K562 (cell line): ENCODE results near the gene RNF43. TPM values are rescaled to one million over a fixed set of nuclear protein-coding genes. Genes with fewer than 3 reads are reported as not detected.

Experiments used
- ATAC-seq: fragments of 200-7000 bp; cut with Tn5 transposase; 3 replicates; pipeline ENCODE4 v1.9.1; 2020; ENCODE audit warnings: moderate library complexity
- BruUV-seq: library from RNA; stranded (reverse); fragments of 400-500 nt; replicated peaks from 2 replicates; lab custom pipeline; 2021; lab: Mats Ljungman, UMichigan
- CTCF ChIA-PET: fragments of 300-600 bp; formaldehyde crosslinking; extraction: SDS; loops from one replicate; lab custom pipeline; 2021; ENCODE audit warnings: low intra/inter-chr PET ratio; lab: Yijun Ruan, JAX
- POLR2A ChIA-PET: fragments of 300-600, 350-650 bp; sonication (Branson Sonifier 250); formaldehyde crosslinking; extraction: SDS; loops from one replicate; lab custom pipeline; 2021; ENCODE audit warnings: antibody characterized with exemption, inconsistent platforms; lab: Yijun Ruan, JAX
- DNase-seq, 4 experiments: peaks; one replicate each; pipeline versions ENCODE4 v3.0.0 to v3.0.0-alpha.2; 2011 to 2018; ENCODE audit warnings: low spot score in 3 of 4, mixed read lengths in 3 of 4; ENCODE audit errors: extremely low read depth in 1 of 4
- FAIRE-seq: peaks from 2 replicates; lab custom pipeline; 2011; peaks lifted over from hg19 to GRCh38; lab: Jason Lieb, UNC
- H2AFZ ChIP-seq: 2 replicates; pipeline ENCODE4 v1.6.0; 2011; ENCODE audit warnings: low read depth, low read length, control low read depth, inconsistent platforms
- H3K27ac ChIP-seq: fragments of 200-600 bp; 3 replicates; pipeline ENCODE4 v1.8.0; 2011; ENCODE audit warnings: low read depth, mild to moderate bottlenecking, control low read depth, inconsistent platforms, low read length, moderate library complexity, mixed read lengths; ENCODE audit errors: extremely low read depth
- H3K27me3 ChIP-seq, 2 experiments: fragments of 300-600 bp in 1 of 2; 2 replicates in 1 of 2; 3 replicates in 1 of 2; pipeline versions ENCODE4 v1.6.0 to v1.8.0; 2011; ENCODE audit warnings: inconsistent platforms in 2 of 2, low read length in 2 of 2, mild to moderate bottlenecking in 1 of 2, mixed read lengths in 1 of 2, moderate library complexity in 1 of 2; ENCODE audit not compliant: control insufficient read depth in 2 of 2, insufficient read depth in 2 of 2
- H3K36me3 ChIP-seq: fragments of 300-600 bp; 3 replicates; pipeline ENCODE4 v1.8.0; 2011; ENCODE audit warnings: mild to moderate bottlenecking, low read length, inconsistent platforms; ENCODE audit not compliant: control insufficient read depth, insufficient read depth
- H3K4me1 ChIP-seq, 2 experiments: fragments of 200-600 bp in 1 of 2; replicated peaks in 1 of 2; 2 replicates in 1 of 2; 3 replicates in 1 of 2; pipeline versions ENCODE4 v1.5.1 to v1.8.0; 2011; ENCODE audit warnings: inconsistent platforms in 2 of 2, low read length in 2 of 2, mild to moderate bottlenecking in 1 of 2, mixed read lengths in 1 of 2, moderate library complexity in 1 of 2; ENCODE audit not compliant: control insufficient read depth in 2 of 2, insufficient read depth in 2 of 2
- H3K4me2 ChIP-seq: 2 replicates; pipeline ENCODE4 v1.6.1; 2011; ENCODE audit warnings: low read length, control low read depth, inconsistent platforms, mixed read lengths; ENCODE audit not compliant: insufficient read depth
- H3K4me3 ChIP-seq: fragments of 200-600 bp; sonication (generic), shearing (Covaris generic); 2 replicates; pipeline ENCODE4 v1.5.1; 2016; ENCODE audit warnings: control low read depth, inconsistent platforms
- H3K79me2 ChIP-seq: fragments of 200-600 bp; 3 replicates; pipeline ENCODE4 v1.8.0; 2011; ENCODE audit warnings: low read length, inconsistent platforms; ENCODE audit not compliant: control insufficient read depth, insufficient read depth
- H3K9ac ChIP-seq, 2 experiments: 2 replicates each; pipeline versions ENCODE4 v1.6.0 to v1.6.1; 2011; ENCODE audit warnings: low read depth in 2 of 2, low read length in 2 of 2, control low read depth in 1 of 2, inconsistent platforms in 1 of 2, mild to moderate bottlenecking in 1 of 2, mixed read lengths in 1 of 2; ENCODE audit not compliant: insufficient read depth in 1 of 2
- H3K9me1 ChIP-seq: one replicate; pipeline ENCODE4 v1.6.0; 2011; ENCODE audit warnings: inconsistent platforms, mild to moderate bottlenecking, low read length, moderate library complexity; ENCODE audit not compliant: control insufficient read depth, insufficient read depth
- H3K9me3 ChIP-seq: replicated peaks from 2 replicates; pipeline ENCODE4 v1.5.1; 2011; ENCODE audit warnings: low read depth, low read length, inconsistent platforms; ENCODE audit not compliant: control insufficient read depth, insufficient read depth
- H4K20me1 ChIP-seq: replicated peaks from 2 replicates; pipeline ENCODE4 v1.6.1; 2011; ENCODE audit warnings: low read length, inconsistent platforms, mixed read lengths; ENCODE audit not compliant: control insufficient read depth, insufficient read depth
- ATF7 ChIP-seq: fragments of 450-650 bp; IDR thresholded peaks from 2 replicates; pipeline ENCODE4 v1.7.1; 2014; ENCODE audit warnings: mild to moderate bottlenecking, moderate library complexity
- CHCHD3 ChIP-seq: fragments of 250-450 bp; sonication (Bioruptor Pico); IDR thresholded peaks from 2 replicates; pipeline ENCODE4 v2.1.2; 2022; ENCODE audit warnings: mild to moderate bottlenecking
- CTBP1 ChIP-seq: fragments of 450-650 bp; IDR thresholded peaks from 2 replicates; pipeline ENCODE4 v1.6.1; 2016; ENCODE audit warnings: borderline replicate concordance
- CXXC5 ChIP-seq: fragments of 250-450 bp; sonication (Bioruptor Pico); IDR thresholded peaks from 2 replicates; pipeline ENCODE4 v1.8.0; 2022; ENCODE audit warnings: inconsistent platforms, mild to moderate bottlenecking, moderate library complexity
- EP400 ChIP-seq: fragments of 450-650 bp; IDR thresholded peaks from 2 replicates; pipeline ENCODE4 v1.6.1; 2017; ENCODE audit warnings: antibody characterized with exemption, mild to moderate bottlenecking, moderate library complexity
- ERF ChIP-seq: fragments of 450-650 bp; formaldehyde crosslinking; IDR thresholded peaks from 2 replicates; pipeline ENCODE4 v1.4.0; 2020; ENCODE audit warnings: mild to moderate bottlenecking, mixed read lengths
- ETV1 ChIP-seq: fragments of 450-650 bp; conservative IDR thresholded peaks from 2 replicates; pipeline ENCODE4 v1.6.1; 2016; ENCODE audit warnings: missing genetic modification characterization, control low read depth, low read depth, missing compliant biosample characterization
- HDAC3 ChIP-seq: fragments of 450-650 bp; IDR thresholded peaks from 2 replicates; pipeline ENCODE4 v1.6.1; 2018; ENCODE audit warnings: borderline replicate concordance, mild to moderate bottlenecking, moderate library complexity; ENCODE audit not compliant: partially characterized antibody
- KLF1 ChIP-seq: fragments of 450-650 bp; IDR thresholded peaks from 2 replicates; pipeline ENCODE4 v1.6.1; 2016; ENCODE audit warnings: missing genetic modification characterization, missing compliant biosample characterization
- KLF6 ChIP-seq: fragments of 250-450 bp; sonication (Bioruptor Pico); IDR thresholded peaks from 2 replicates; pipeline ENCODE4 v1.4.0; 2020; ENCODE audit warnings: mild to moderate bottlenecking, moderate library complexity, borderline replicate concordance
- MYNN ChIP-seq, 2 experiments: sonication (generic); formaldehyde crosslinking in 1 of 2; IDR thresholded peaks; 2 replicates each; pipeline versions ENCODE4 v1.5.0 to v1.6.1; 2016 to 2020; ENCODE audit warnings: antibody characterized with exemption in 1 of 2, missing genetic modification reagents in 1 of 2
- NCOA1 ChIP-seq: fragments of 450-650 bp; IDR thresholded peaks from 2 replicates; pipeline ENCODE4 v1.6.1; 2016; ENCODE audit warnings: low read depth
- NFRKB ChIP-seq: fragments of 450-650 bp; IDR thresholded peaks from 2 replicates; pipeline ENCODE4 v1.6.1; 2016; ENCODE audit warnings: low read depth
- NR2F6 ChIP-seq: fragments of 450-650 bp; formaldehyde crosslinking; IDR thresholded peaks from 2 replicates; pipeline ENCODE4 v1.4.0; 2020; ENCODE audit warnings: mild to moderate bottlenecking
- SMARCC2 ChIP-seq: fragments of 450-650 bp; IDR thresholded peaks from 2 replicates; pipeline ENCODE4 v1.6.1; 2017; ENCODE audit warnings: antibody characterized with exemption, moderate library complexity, mild to moderate bottlenecking, low read depth
- SOX6 ChIP-seq: fragments of 450-650 bp; IDR thresholded peaks from 2 replicates; pipeline ENCODE4 v1.6.1; 2014; ENCODE audit warnings: mild to moderate bottlenecking
- ZFP30 ChIP-seq: fragments of 250-450 bp; sonication (Bioruptor Pico); IDR thresholded peaks from 2 replicates; pipeline ENCODE4 v1.8.0; 2022; ENCODE audit warnings: moderate library complexity, mild to moderate bottlenecking, inconsistent platforms, borderline replicate concordance
- ZNF586 ChIP-seq: fragments of 450-650 bp; formaldehyde crosslinking; conservative IDR thresholded peaks from 2 replicates; pipeline ENCODE4 v1.4.0; 2020; ENCODE audit warnings: mild to moderate bottlenecking, moderate library complexity
- ZNF830 ChIP-seq: fragments of 250-450 bp; sonication (Bioruptor Pico); IDR thresholded peaks from 2 replicates; pipeline ENCODE4 v1.5.0; 2021; ENCODE audit warnings: mild to moderate bottlenecking
- WGBS: fragments of 100-300 bp; shearing (Covaris generic); methylation state at CpG from one replicate; pipeline ENCODE4 v1.1.6; 2016; ENCODE audit warnings: low coverage, mixed read lengths; ENCODE audit not compliant: insufficient coverage; ENCODE audit errors: missing lambda C conversion rate; 5-methylcytosine and 5-hydroxymethylcytosine counted together
- in situ Hi-C: fragments of 300-500 bp; cut with MboI; formaldehyde crosslinking; loops from 4 replicates; pipeline ENCODE4 v1.15.0; 2018; ENCODE audit warnings: inconsistent platforms, mixed read lengths
- intact Hi-C: fragments of 100-400 bp; cut with micrococcal nuclease; formaldehyde crosslinking; loops from 2 replicates; pipeline ENCODE4 v1.14.2; 2022
- polyA plus RNA-seq, 8 experiments: library from polyadenylated mRNA; depleted of rRNA in 4 of 8; stranded (reverse) in 5 of 8; unstranded in 3 of 8; fragments of >200 nt; fragmentation: Nextera tagmentation in 2 of 8; fragmentation: Illumina TruSeq in 1 of 8; extraction: Ambion mirVana in 2 of 8; extraction: Trizol in 1 of 8; gene quantifications; 2 replicates each; pipeline versions ENCODE4 v1.2.1 to v1.2.3, GENCODE V29; 2011 to 2014; ENCODE audit warnings: inconsistent platforms in 1 of 8, missing spikeins in 1 of 8
- total RNA-seq, 7 experiments: library from RNA; depleted of rRNA in 6 of 7; stranded (reverse); fragments of >200 nt in 6 of 7; fragmentation: Illumina TruSeq in 2 of 7; extraction: Trizol in 2 of 7; gene quantifications; 2 replicates each; pipeline versions ENCODE4 v1.2.1 to v1.2.3, GENCODE V29; 2011 to 2021; ENCODE audit warnings: low replicate concordance in 1 of 7
- TF ChIP-seq, protein P1 (sequence below): fragments of 450-650 bp; formaldehyde crosslinking; IDR thresholded peaks from 2 replicates; pipeline ENCODE4 v1.4.0; 2020; ENCODE audit warnings: mild to moderate bottlenecking, mixed read lengths
- TF ChIP-seq, protein P2 (sequence below): fragments of 450-650 bp; formaldehyde crosslinking; IDR thresholded peaks from 2 replicates; pipeline ENCODE4 v1.4.0; 2022; ENCODE audit warnings: missing genetic modification characterization

The RNF43 gene
- total and polyA plus RNA-seq, 9 of the 15 experiments (the other 6 are each of a cell fraction or from before 2014, with no cell fraction given): 0.29 to 2.7 (median 1.4) TPM

GRCh38 chr17:58378733-58379510 lies 38.4 kb downstream of the RNF43 start:
- in situ Hi-C loops: no loop called here
- DNase-seq: peak in 1 of 4 experiments; percentile 50
- TF ChIP-seq SMARCC2 (no peak), EP400 (0 out of 2 replicates have a peak, but pooled peaks have one; percentile 33), KLF1 (tag) (no peak), ZFP30 (CRISPR knock-in tag) (no peak), KLF6 (no peak), NFRKB (0 out of 2 replicates have a peak, but pooled peaks have one; percentile 25), ERF (CRISPR knock-in tag) (0 out of 2 replicates have a peak, but pooled peaks have one; percentile 22), HDAC3 (peak; percentile 39), MYNN (IDR thresholded peaks at IDR 0.05) (0 out of 2 replicates have a peak, but pooled peaks have one; percentile 26), MYNN (CRISPR knock-in tag; IDR thresholded peaks at IDR 0.05) (no peak), SOX6 (peak; percentile 92), ETV1 (no peak), ZNF830 (no peak), ZNF586 (CRISPR knock-in tag) (no peak), CHCHD3 (CRISPR knock-in tag) (no peak), NR2F6 (CRISPR knock-in tag) (no peak), CXXC5 (CRISPR knock-in tag) (0 out of 2 replicates have a peak, but pooled peaks have one; percentile 17), ATF7 (0 out of 2 replicates have a peak, but pooled peaks have one; percentile 53), CTBP1 (peak; percentile 66; the same call in 1 of the 2 replicates), NCOA1 (no peak)
- TF ChIP-seq, protein P1, sequence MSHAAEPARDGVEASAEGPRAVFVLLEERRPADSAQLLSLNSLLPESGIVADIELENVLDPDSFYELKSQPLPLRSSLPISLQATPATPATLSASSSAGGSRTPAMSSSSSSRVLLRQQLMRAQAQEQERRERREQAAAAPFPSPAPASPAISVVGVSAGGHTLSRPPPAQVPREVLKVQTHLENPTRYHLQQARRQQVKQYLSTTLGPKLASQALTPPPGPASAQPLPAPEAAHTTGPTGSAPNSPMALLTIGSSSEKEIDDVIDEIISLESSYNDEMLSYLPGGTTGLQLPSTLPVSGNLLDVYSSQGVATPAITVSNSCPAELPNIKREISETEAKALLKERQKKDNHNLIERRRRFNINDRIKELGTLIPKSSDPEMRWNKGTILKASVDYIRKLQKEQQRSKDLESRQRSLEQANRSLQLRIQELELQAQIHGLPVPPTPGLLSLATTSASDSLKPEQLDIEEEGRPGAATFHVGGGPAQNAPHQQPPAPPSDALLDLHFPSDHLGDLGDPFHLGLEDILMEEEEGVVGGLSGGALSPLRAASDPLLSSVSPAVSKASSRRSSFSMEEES (CRISPR knock-in tag): no peak
- TF ChIP-seq, protein P2, sequence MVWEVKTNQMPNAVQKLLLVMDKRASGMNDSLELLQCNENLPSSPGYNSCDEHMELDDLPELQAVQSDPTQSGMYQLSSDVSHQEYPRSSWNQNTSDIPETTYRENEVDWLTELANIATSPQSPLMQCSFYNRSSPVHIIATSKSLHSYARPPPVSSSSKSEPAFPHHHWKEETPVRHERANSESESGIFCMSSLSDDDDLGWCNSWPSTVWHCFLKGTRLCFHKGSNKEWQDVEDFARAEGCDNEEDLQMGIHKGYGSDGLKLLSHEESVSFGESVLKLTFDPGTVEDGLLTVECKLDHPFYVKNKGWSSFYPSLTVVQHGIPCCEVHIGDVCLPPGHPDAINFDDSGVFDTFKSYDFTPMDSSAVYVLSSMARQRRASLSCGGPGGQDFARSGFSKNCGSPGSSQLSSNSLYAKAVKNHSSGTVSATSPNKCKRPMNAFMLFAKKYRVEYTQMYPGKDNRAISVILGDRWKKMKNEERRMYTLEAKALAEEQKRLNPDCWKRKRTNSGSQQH (CRISPR knock-in tag): no peak

More at GRCh38 chr17:58378733-58379510, 38.4 kb downstream of the RNF43 start:
- Histone ChIP-seq H3K4me1 (peaks cover 0 to 26% of the 10 kb centered on the region in 2 experiments; a peak in 4 of 5 replicates), H3K27me3 (no peaks in the 10 kb centered on the region), H3K9me3 (no peaks in the 10 kb centered on the region), H3K9me1 (no peaks in the 10 kb centered on the region), H3K9ac (peak overlapping the region; percentile 22 to 38; a peak in 3 of 4 replicates), H3K36me3 (no peaks in the 10 kb centered on the region), H3K4me2 (peak overlapping the region; percentile 63), H3K27ac (peak overlapping the region; percentile 27; the same call in 2 of the 3 replicates), H2AFZ (peak overlapping the region; percentile 76), H3K79me2 (no peaks in the 10 kb centered on the region), H4K20me1 (no peaks in the 10 kb centered on the region), H3K4me3 (no peak overlapping the region)
- 25% methylated on average over 8 of the region's 8 CpGs for WGBS
- ATAC-seq (peak; percentile 77), FAIRE-seq (peak; percentile 76)
- intact Hi-C loops: no loop called here
- BruUV-seq: no TSS peak
- ChIA-PET POLR2A (interaction anchor here (0.6 to 5.4 kb wide), 13 partner anchors 10 to 1565 kb away, joined by 3 to 34 read pairs (median 5); partner anchors contain the start of genes SUPT4H1 and TSPOAP1), CTCF (no interaction called here)
